GM12875 (cell line): ENCODE results near the gene PODXL.
"Not testable (repeated sequence)": the region's sequence is repeated elsewhere in the genome, so short reads cannot be mapped to it uniquely, and the experiment has no call there.

Experiments used
- H3K4me3 ChIP-seq: one replicate; pipeline ENCODE4 v1.5.1; 2011; ENCODE audit warnings: low read depth, low read length, control low read depth
- CTCF ChIP-seq: IDR thresholded peaks from 2 replicates; pipeline ENCODE4 v1.5.1; 2011; ENCODE audit warnings: low read depth, mild to moderate bottlenecking, control low read depth, inconsistent platforms, low read length, moderate library complexity, borderline replicate concordance; ENCODE audit not compliant: insufficient read depth

Gene PODXL

GRCh38 chr7:131521651-131522163 lies 34.7 kb downstream of the PODXL start:
- H3K4me3 ChIP-seq: no peak overlapping the region
- no peak for TF ChIP-seq CTCF

GRCh38 chr7:131518626-131519025 lies 37.8 kb downstream of the PODXL start:
- H3K4me3 ChIP-seq: no peak overlapping the region
- TF ChIP-seq CTCF: no peak

- H3K4me3 ChIP-seq: no peak overlapping the region
- TF ChIP-seq CTCF: no peak
Observed at GRCh38 chr7:131517218-131517923, 39.1 kb downstream of the PODXL start.

GRCh38 chr7:131515471-131515870 lies 41.0 kb downstream of the PODXL start:
- H3K4me3 ChIP-seq: not testable (repeated sequence)

GRCh38 chr7:131513245-131514061 lies 43.0 kb downstream of the PODXL start:
- TF ChIP-seq CTCF: peak; percentile 99
- H3K4me3 ChIP-seq: no peak overlapping the region

GRCh38 chr7:131511774-131512535 lies 44.5 kb downstream of the PODXL start:
- TF ChIP-seq CTCF: no peak
- no peak overlapping the region for H3K4me3 ChIP-seq

GRCh38 chr7:131511071-131511470 lies 45.4 kb downstream of the PODXL start:
- no peak for TF ChIP-seq CTCF
- H3K4me3 ChIP-seq: no peak overlapping the region
